Muscle of leg (tissue), 11 donors: Measurements from ENCODE around the gene TRIO. TPM values are rescaled to one million over a fixed set of nuclear protein-coding genes. Genes with fewer than 3 reads are reported as not detected.

Experiments used
- DNase-seq: peaks from one replicate; pipeline ENCODE4 v3.0.0; 2013
- H3K27ac ChIP-seq: one replicate; pipeline ENCODE4 v1.5.1; 2013; ENCODE audit warnings: mild to moderate bottlenecking, low read length, control low read depth
- H3K27me3 ChIP-seq: one replicate; pipeline ENCODE4 v1.6.1; 2013; ENCODE audit warnings: low read length; ENCODE audit not compliant: control insufficient read depth, insufficient read depth
- H3K36me3 ChIP-seq: one replicate; pipeline ENCODE4 v1.6.1; 2013; ENCODE audit warnings: low read length; ENCODE audit not compliant: control insufficient read depth, insufficient read depth
- H3K4me1 ChIP-seq: one replicate; pipeline ENCODE4 v1.6.1; 2013; ENCODE audit warnings: low read length; ENCODE audit not compliant: control insufficient read depth, insufficient read depth
- H3K4me3 ChIP-seq: one replicate; pipeline ENCODE4 v1.5.1; 2013; ENCODE audit warnings: low read length, control low read depth
- H3K9me3 ChIP-seq: replicated peaks from 2 replicates; pipeline ENCODE4 v1.6.1; 2013; ENCODE audit warnings: low read depth, low read length; ENCODE audit not compliant: control insufficient read depth
- WGBS: methylation state at CpG from one replicate; pipeline ENCODE4 v1.1.5; 2013; ENCODE audit warnings: missing lambda C conversion rate; ENCODE audit not compliant: insufficient coverage; 5-methylcytosine and 5-hydroxymethylcytosine counted together
- polyA plus RNA-seq, 8 donors: library from polyadenylated mRNA; unstranded; fragments of 120-200 nt; gene quantifications; one replicate each; pipeline versions ENCODE4 v1.2.1 to v1.2.3, GENCODE V29; 2013; ENCODE audit warnings: inconsistent platforms in 1 of 8, low replicate concordance in 1 of 8; ENCODE audit not compliant: insufficient read length in 8 of 8, insufficient read depth in 1 of 8
- total RNA-seq: library from RNA; stranded (reverse); fragments of 120-200 nt; gene quantifications from one replicate; pipeline ENCODE4 v1.2.4, GENCODE V29; 2013

TRIO gene
- total and polyA plus RNA-seq, 9 donors: 124 to 219 (median 168) TPM

GRCh38 chr5:14258840-14259239 lies 115.7 kb downstream of the TRIO start:
- peak; percentile 60 for DNase-seq
- Histone ChIP-seq H3K4me3 (no peak overlapping the region), H3K4me1 (peaks cover 20% of the 10 kb centered on the region), H3K27ac (no peak overlapping the region), H3K36me3 (no peaks in the 10 kb centered on the region), H3K27me3 (no peaks in the 10 kb centered on the region), H3K9me3 (no peaks in the 10 kb centered on the region)
- 33% methylated on average over 7 of the region's 11 CpGs for WGBS

DNA sequence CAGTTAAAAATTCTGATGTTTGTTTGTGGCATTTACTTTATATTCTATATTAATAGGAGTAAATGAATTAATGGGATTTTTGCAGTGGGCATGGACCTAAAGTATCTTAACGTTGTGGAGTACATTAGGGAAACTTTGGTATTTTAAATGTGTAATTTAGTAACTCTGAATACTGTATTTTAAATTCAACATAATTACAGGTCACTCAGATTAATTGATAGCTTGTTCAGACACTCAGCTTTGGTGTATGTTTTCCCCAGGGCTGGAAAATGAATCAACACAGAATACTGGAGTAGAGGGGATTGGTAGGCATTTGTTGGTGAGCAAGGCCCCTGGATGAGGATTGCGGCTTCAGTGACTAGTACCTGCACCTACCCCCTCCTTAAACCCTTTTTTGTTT lies 117.5 kb downstream of the TRIO start:
- no peaks in the 10 kb centered on the region for H3K36me3 ChIP-seq
- no peak overlapping the region for H3K27ac ChIP-seq
- H3K9me3 ChIP-seq: no peaks in the 10 kb centered on the region
- no CpG with 5 or more reads among the region's 2 CpGs for WGBS
- no peaks in the 10 kb centered on the region for H3K27me3 ChIP-seq
- peaks cover 22% of the 10 kb centered on the region for H3K4me1 ChIP-seq
- DNase-seq: no peak
- H3K4me3 ChIP-seq: no peak overlapping the region

GRCh38 chr5:14261235-14261634 lies 118.1 kb downstream of the TRIO start:
- no peak overlapping the region for H3K4me3 ChIP-seq
- no peaks in the 10 kb centered on the region for H3K9me3 ChIP-seq
- no peak for DNase-seq
- peak overlapping the region; percentile 1 for H3K27ac ChIP-seq
- peaks cover 24% of the 10 kb centered on the region for H3K4me1 ChIP-seq
- H3K36me3 ChIP-seq: no peaks in the 10 kb centered on the region
- WGBS: 51% methylated on average over 3 of the region's 5 CpGs
- no peaks in the 10 kb centered on the region for H3K27me3 ChIP-seq

DNA sequence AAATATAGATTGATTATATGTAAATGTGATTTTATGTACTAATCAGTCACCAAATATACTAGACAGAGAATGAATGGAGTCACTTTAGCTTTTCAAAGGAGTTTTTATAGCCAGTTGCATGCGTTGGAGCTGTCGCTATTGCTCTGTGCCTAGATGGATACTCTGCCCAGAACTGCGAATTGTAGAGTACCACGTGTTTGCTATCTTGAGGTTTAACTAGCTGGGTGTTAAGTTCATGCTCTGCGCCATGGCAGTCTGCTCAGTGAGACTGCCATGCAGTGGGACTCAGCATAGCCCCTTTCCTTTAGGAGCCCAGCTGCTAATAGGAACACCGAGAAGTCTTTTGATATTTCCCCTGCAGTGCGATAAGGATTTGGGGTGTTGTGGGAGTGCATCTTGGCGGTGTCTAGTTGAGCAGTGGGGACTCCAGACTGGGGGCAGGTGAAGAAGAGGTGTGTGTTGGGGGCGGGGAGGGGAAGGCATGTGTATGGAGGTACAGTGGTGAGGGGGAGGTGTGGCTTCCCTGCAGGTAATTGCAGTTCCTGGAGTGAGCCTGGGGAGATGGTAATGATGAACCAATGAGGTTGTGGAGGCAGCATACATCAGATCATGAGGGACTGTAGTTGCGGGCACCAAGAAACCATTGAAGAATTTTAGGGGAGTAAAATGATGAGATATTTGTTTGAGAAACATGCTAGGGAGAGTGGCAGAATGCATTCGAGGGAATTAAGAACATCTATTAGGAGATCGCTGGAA lies 118.9 kb downstream of the TRIO start:
- Histone ChIP-seq H3K27ac (no peak overlapping the region), H3K4me1 (peaks cover 18% of the 10 kb centered on the region), H3K36me3 (no peaks in the 10 kb centered on the region), H3K27me3 (no peaks in the 10 kb centered on the region), H3K9me3 (no peaks in the 10 kb centered on the region), H3K4me3 (no peak overlapping the region)
- WGBS: 76% methylated on average over 11 of the region's 12 CpGs
- DNase-seq: no peak

GRCh38 chr5:14263113-14263512 lies 120.0 kb downstream of the TRIO start:
- Histone ChIP-seq H3K4me3 (no peak overlapping the region), H3K36me3 (no peaks in the 10 kb centered on the region), H3K9me3 (no peaks in the 10 kb centered on the region), H3K27me3 (no peaks in the 10 kb centered on the region), H3K4me1 (peaks cover 18% of the 10 kb centered on the region), H3K27ac (no peak overlapping the region)
- no peak for DNase-seq
- WGBS: 100% methylated on average over 1 of the region's 1 CpG

DNA sequence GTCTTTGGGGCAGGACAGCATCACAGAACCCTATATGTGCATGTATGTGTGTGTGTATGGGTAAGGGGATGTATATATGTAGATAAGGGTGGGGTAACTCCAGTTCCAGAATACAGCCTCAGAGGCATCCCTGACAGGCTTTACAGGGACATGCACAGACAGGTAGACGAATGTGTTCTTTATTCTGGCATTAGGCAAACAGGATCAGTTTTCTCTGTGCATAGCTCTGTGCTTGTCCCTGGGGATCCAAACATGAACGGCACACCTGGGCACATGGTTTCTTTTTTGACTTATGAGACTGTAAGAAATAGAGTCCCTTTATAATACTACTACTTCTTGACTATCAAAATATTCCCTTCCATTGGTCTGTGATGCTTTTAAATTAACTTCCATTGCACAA lies 120.6 kb downstream of the TRIO start:
- WGBS: 91% methylated on average over 1 of the region's 2 CpGs
- Histone ChIP-seq H3K4me3 (no peak overlapping the region), H3K27me3 (no peaks in the 10 kb centered on the region), H3K27ac (no peak overlapping the region), H3K36me3 (no peaks in the 10 kb centered on the region), H3K4me1 (peaks cover 21% of the 10 kb centered on the region), H3K9me3 (no peaks in the 10 kb centered on the region)
- no peak for DNase-seq

DNA sequence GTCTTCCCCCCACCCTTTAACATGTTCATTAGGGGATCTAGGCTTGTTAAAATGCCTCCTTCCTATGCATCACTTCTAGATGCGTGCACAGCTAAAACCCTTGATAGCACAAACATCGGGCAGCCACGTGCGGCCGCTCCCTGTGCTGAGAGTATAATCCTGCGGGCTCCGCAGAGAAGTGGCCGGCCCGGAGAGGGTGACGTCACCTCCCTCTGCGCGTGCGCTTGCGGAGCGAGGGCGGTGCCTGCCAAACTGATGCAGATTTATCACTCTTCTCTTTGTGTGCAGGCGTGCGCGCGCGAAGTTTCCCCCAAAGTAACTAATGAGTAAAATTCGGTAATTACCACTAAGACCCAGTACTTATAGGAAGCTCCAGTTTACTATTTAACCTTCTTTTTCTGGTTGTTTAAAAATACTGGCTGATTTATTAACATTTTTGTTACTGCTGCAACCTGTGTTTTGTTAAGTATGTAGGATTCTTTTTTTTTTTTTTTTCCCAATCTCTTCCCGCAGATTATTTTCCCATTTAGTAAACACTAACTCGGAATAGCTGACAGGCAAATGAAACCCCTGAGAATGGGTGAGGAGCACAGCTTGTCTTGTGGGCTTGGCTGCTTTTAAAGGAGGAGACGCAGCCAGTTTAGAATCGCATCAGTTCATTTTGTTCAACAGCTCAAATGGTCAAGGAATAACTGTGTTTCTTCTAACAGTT lies 121.6 kb downstream of the TRIO start:
- Histone ChIP-seq H3K9me3 (no peaks in the 10 kb centered on the region), H3K27ac (peak overlapping the region; percentile 74), H3K4me1 (peaks cover 30% of the 10 kb centered on the region), H3K27me3 (no peaks in the 10 kb centered on the region), H3K4me3 (peak overlapping the region; percentile 37), H3K36me3 (no peaks in the 10 kb centered on the region)
- 0% methylated on average over 12 of the region's 26 CpGs for WGBS
- peak; percentile 95 for DNase-seq

DNA sequence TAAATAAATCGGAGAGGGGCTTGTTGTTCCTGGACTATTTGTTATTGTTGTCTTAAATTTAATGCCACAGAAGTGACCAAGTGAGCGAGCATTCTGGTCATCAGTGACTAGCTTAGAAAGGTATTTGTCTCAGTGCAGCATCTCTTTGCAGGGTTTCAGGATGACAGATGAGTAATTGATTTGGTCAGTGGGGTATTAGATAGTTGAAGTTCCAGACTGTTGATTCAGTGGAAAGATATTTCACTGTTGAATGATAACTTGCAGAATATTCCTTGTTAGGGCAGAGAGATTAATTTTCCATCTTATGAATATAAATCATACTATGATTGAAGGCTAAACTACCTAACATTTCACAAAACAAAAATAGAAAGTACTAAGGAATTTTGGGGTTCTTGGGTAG lies 122.4 kb downstream of the TRIO start:
- peaks cover 36% of the 10 kb centered on the region for H3K4me1 ChIP-seq
- H3K4me3 ChIP-seq: no peak overlapping the region
- no peak overlapping the region for H3K27ac ChIP-seq
- no peak for DNase-seq
- WGBS: no CpG with 5 or more reads among the region's 2 CpGs
- no peaks in the 10 kb centered on the region for H3K9me3 ChIP-seq
- H3K27me3 ChIP-seq: no peaks in the 10 kb centered on the region
- H3K36me3 ChIP-seq: no peaks in the 10 kb centered on the region

- WGBS: no CpG with 5 or more reads among the region's 4 CpGs
- Histone ChIP-seq H3K4me3 (no peak overlapping the region), H3K4me1 (peaks cover 31% of the 10 kb centered on the region), H3K27ac (no peak overlapping the region), H3K36me3 (peaks cover 2% of the 10 kb centered on the region), H3K27me3 (no peaks in the 10 kb centered on the region), H3K9me3 (no peaks in the 10 kb centered on the region)
- DNase-seq: no peak
Measured at GRCh38 chr5:14266171-14266570, 123.0 kb downstream of the TRIO start.

- peaks cover 4% of the 10 kb centered on the region for H3K36me3 ChIP-seq
- H3K4me3 ChIP-seq: no peak overlapping the region
- H3K27ac ChIP-seq: no peak overlapping the region
- DNase-seq: no peak
- H3K27me3 ChIP-seq: no peaks in the 10 kb centered on the region
- no peaks in the 10 kb centered on the region for H3K9me3 ChIP-seq
- WGBS: no CpG with 5 or more reads among the region's 3 CpGs
- H3K4me1 ChIP-seq: peaks cover 27% of the 10 kb centered on the region
Measured at GRCh38 chr5:14266686-14267085, 123.5 kb downstream of the TRIO start.
